A549 (cell line): Measurements from ENCODE around the gene PDCD2L. TPM values are rescaled to one million over a fixed set of nuclear protein-coding genes. Genes with fewer than 3 reads are reported as not detected.
A peak's percentile ranks its signal among the peaks of the same experiment; 100 is the strongest.

Source experiments
- ATAC-seq, 2 experiments: fragments of 200-7000 bp in 1 of 2; fragments of >200 bp in 1 of 2; cut with Nextera tagmentation in 1 of 2; cut with Tn5 transposase in 1 of 2; 3 replicates each; pipeline versions ENCODE4 v1.8.0 to v1.9.1; 2018 to 2020; ENCODE audit warnings: mild to moderate bottlenecking in 1 of 2, moderate library complexity in 1 of 2
- CTCF ChIA-PET: fragments of 300-600 bp; sonication (Branson Sonifier 250); formaldehyde crosslinking; extraction: SDS; loops from one replicate; lab custom pipeline; 2021; ENCODE audit warnings: antibody characterized with exemption, inconsistent platforms; lab: Yijun Ruan, JAX
- POLR2A ChIA-PET: fragments of 350-600 bp; formaldehyde crosslinking; extraction: SDS; loops from one replicate; lab custom pipeline; 2021; ENCODE audit warnings: antibody characterized with exemption, inconsistent platforms; lab: Yijun Ruan, JAX
- DNase-seq, 2 experiments: peaks; one replicate each; pipeline versions ENCODE4 v3.0.0 to v3.0.0-alpha.2; 2011 to 2016; ENCODE audit warnings: low read depth in 1 of 2, low spot score in 1 of 2
- FAIRE-seq: peaks from 2 replicates; lab custom pipeline; 2011; peaks lifted over from hg19 to GRCh38; lab: Jason Lieb, UNC
- H3K27ac ChIP-seq, 2 experiments: fragments of >200 bp; sonication (Bioruptor Twin); formaldehyde crosslinking; 3 replicates each; pipeline ENCODE4 v1.5.1; 2016 to 2017
- H3K4me1 ChIP-seq: fragments of >200 bp; sonication (Bioruptor Twin); formaldehyde crosslinking; 3 replicates; pipeline ENCODE4 v1.6.1; 2016
- H3K4me2 ChIP-seq: fragments of >200 bp; sonication (Bioruptor Twin); formaldehyde crosslinking; 3 replicates; pipeline ENCODE4 v1.6.1; 2016
- H3K4me3 ChIP-seq: fragments of >200 bp; sonication (Bioruptor Twin); formaldehyde crosslinking; 3 replicates; pipeline ENCODE4 v1.5.1; 2016
- H3K9me3 ChIP-seq: fragments of >200 bp; sonication (Bioruptor Twin); formaldehyde crosslinking; 3 replicates; pipeline ENCODE4 v1.6.1; 2016
- BCL3 ChIP-seq: fragments of >200 bp; sonication (Bioruptor Twin); formaldehyde crosslinking; IDR thresholded peaks from 3 replicates; pipeline ENCODE4 v1.6.1; 2016
- CEBPB ChIP-seq, 2 experiments: fragments of >200 bp in 1 of 2; sonication (Bioruptor Twin) in 1 of 2; formaldehyde crosslinking in 1 of 2; IDR thresholded peaks; 2 replicates each; pipeline ENCODE4 v1.6.1; 2012 to 2016
- EP300 ChIP-seq, 2 experiments: fragments of >200 bp; sonication (Bioruptor Twin); formaldehyde crosslinking; IDR thresholded peaks; 2 replicates in 1 of 2; 3 replicates in 1 of 2; pipeline ENCODE4 v1.6.1; 2016 to 2017
- FOSL2 ChIP-seq, 2 experiments: fragments of 450-650 bp in 1 of 2; fragments of >200 bp in 1 of 2; sonication (Bioruptor Twin) in 1 of 2; formaldehyde crosslinking; IDR thresholded peaks; 2 replicates each; pipeline versions ENCODE4 v1.5.0 to v1.6.1; 2016 to 2020; ENCODE audit warnings: mild to moderate bottlenecking in 1 of 2, moderate library complexity in 1 of 2
- FOXS1 ChIP-seq: fragments of 250-450 bp; sonication (Bioruptor Pico); IDR thresholded peaks from 2 replicates; pipeline ENCODE4 v1.5.0; 2020; ENCODE audit warnings: mild to moderate bottlenecking, moderate library complexity
- JUNB ChIP-seq: fragments of >200 bp; sonication (Bioruptor Twin); formaldehyde crosslinking; IDR thresholded peaks from 2 replicates; pipeline ENCODE4 v1.6.1; 2016
- KDM5A ChIP-seq: fragments of 200-600 bp; sonication (generic); IDR thresholded peaks from 2 replicates; pipeline ENCODE4 v1.6.1; 2016; ENCODE audit warnings: antibody characterized with exemption, mild to moderate bottlenecking
- MAZ ChIP-seq: fragments of 150-350 bp; IDR thresholded peaks from 2 replicates; pipeline ENCODE4 v1.6.1; 2014; ENCODE audit warnings: antibody characterized with exemption, low read depth, low read length, borderline replicate concordance
- NPAS2 ChIP-seq: fragments of 250-450 bp; sonication (Bioruptor Pico); IDR thresholded peaks from 2 replicates; pipeline ENCODE4 v1.8.0; 2022; ENCODE audit warnings: mild to moderate bottlenecking, moderate library complexity, borderline replicate concordance
- NR3C1 ChIP-seq: fragments of >200 bp; sonication (Bioruptor Twin); formaldehyde crosslinking; IDR thresholded peaks from 3 replicates; pipeline ENCODE4 v1.6.1; 2017
- POLR2A ChIP-seq: IDR thresholded peaks from 2 replicates; pipeline ENCODE4 v1.6.1; 2012; ENCODE audit warnings: mild to moderate bottlenecking, low read length
- POLR2AphosphoS2 ChIP-seq: conservative IDR thresholded peaks from 2 replicates; pipeline ENCODE4 v1.6.1; 2012; ENCODE audit warnings: low read length, improper control_type of control experiment, inconsistent platforms
- ZFP36 ChIP-seq: fragments of 450-650 bp; IDR thresholded peaks from 2 replicates; pipeline ENCODE4 v1.6.1; 2014; ENCODE audit warnings: borderline replicate concordance; ENCODE audit not compliant: partially characterized antibody
- ZSCAN20 ChIP-seq: fragments of 250-450 bp; sonication (Bioruptor Pico); IDR thresholded peaks from 2 replicates; pipeline ENCODE4 v1.8.0; 2022; ENCODE audit warnings: mild to moderate bottlenecking, moderate library complexity
- WGBS: methylation state at CpG from one replicate; pipeline ENCODE4 v1.1.6; 2017; ENCODE audit errors: missing lambda C conversion rate; 5-methylcytosine and 5-hydroxymethylcytosine counted together
- polyA plus RNA-seq, 4 experiments: library from polyadenylated mRNA; depleted of rRNA in 3 of 4; stranded (reverse); fragments of >200 nt; fragmentation: RNase III in 1 of 4; extraction: RNeasy Plus Mini Kit Qiagen cat#74134 plus additional on column Dnase treatment in 1 of 4; gene quantifications; 2 replicates in 3 of 4; 3 replicates in 1 of 4; pipeline ENCODE4 v1.2.3, GENCODE V29; 2011 to 2017
- TF ChIP-seq, protein P1 (sequence below): fragments of 250-450 bp; sonication (Bioruptor Pico); IDR thresholded peaks from 2 replicates; pipeline ENCODE4 v1.5.0; 2021; ENCODE audit warnings: mild to moderate bottlenecking, moderate library complexity, borderline replicate concordance

The PDCD2L gene
- polyA plus RNA-seq, 2 of the 4 experiments (the other 2 are of a cell fraction): 31.5 to 68.9 TPM

DNA sequence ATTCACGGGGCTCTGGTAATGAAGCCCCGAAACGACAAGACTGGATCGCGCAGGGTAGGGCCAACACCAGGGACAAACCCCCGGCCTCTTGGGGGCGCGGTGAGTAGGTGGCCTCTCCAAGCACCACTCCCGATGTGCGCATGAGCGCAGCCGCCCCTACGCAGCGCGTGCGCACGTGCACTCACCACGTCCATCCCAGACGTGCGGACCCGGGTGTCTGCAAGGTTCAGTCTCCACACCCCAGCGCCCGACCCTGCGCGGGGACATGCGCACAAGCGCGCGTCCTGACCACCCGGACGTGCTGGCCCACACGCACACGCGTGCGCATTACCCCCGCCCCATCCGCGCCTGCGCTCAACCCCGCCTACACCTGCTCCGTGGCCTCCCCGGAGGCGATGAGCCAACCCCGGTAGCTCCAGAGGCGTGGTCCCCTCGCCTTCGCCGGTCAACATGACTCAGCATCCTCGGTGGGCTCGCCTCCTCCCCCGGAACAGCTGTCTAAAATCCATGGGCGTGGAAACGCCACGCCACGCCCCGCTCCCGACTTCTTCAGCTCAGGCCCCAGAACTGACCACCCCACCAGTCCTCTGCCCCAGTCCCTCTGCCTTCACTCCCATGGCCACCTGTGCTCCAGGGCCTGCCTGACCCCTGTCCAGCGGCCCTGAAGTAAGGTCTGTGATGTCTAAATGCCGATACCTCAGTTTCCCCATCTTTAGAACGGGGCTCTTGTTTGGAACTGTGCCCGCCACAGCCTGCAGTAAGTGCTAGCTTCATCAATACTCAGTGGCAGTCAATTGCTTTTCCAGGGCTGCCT lies 44.9 kb upstream of the PDCD2L start (continued):
- no peak for TF ChIP-seq CEBPB (IDR thresholded peaks at IDR 0.05)
- peak in 1 of 2 experiments; percentile 52; a peak in 1 of 5 replicates for TF ChIP-seq EP300 (IDR thresholded peaks at IDR 0.05)
- TF ChIP-seq, protein P1, sequence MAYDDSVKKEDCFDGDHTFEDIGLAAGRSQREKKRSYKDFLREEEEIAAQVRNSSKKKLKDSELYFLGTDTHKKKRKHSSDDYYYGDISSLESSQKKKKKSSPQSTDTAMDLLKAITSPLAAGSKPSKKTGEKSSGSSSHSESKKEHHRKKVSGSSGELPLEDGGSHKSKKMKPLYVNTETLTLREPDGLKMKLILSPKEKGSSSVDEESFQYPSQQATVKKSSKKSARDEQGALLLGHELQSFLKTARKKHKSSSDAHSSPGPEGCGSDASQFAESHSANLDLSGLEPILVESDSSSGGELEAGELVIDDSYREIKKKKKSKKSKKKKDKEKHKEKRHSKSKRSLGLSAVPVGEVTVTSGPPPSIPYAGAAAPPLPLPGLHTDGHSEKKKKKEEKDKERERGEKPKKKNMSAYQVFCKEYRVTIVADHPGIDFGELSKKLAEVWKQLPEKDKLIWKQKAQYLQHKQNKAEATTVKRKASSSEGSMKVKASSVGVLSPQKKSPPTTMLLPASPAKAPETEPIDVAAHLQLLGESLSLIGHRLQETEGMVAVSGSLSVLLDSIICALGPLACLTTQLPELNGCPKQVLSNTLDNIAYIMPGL (CRISPR knock-in tag): no peak
- no peak; the same call in 1 of the 2 replicates for TF ChIP-seq FOXS1 (CRISPR knock-in tag)
- TF ChIP-seq NR3C1: no peak
- peak; percentile 68; the same call in 1 of the 2 replicates for TF ChIP-seq NPAS2 (CRISPR knock-in tag)
- no peak for TF ChIP-seq ZFP36
- TF ChIP-seq ZSCAN20 (CRISPR knock-in tag): no peak
- TF ChIP-seq FOSL2 (IDR thresholded peaks at IDR 0.05): no peak
- TF ChIP-seq FOSL2 (CRISPR knock-in tag; IDR thresholded peaks at IDR 0.05): peak; percentile 92
- no peak for TF ChIP-seq KDM5A

GRCh38 chr19:34359954-34360315 lies 44.3 kb upstream of the PDCD2L start:
- DNase-seq (no peak), FAIRE-seq (no peak), ATAC-seq (peak; percentile 2 to 3; a peak in 4 of 6 replicates)
- 84% methylated on average over 7 of the region's 7 CpGs for WGBS
- Histone ChIP-seq H3K4me3 (peak overlapping the region; percentile 47), H3K4me1 (peaks cover 23% of the 10 kb centered on the region), H3K27ac (peak overlapping the region; percentile 90 to 92), H3K4me2 (peak overlapping the region; percentile 86), H3K9me3 (no peaks in the 10 kb centered on the region)
- ChIA-PET POLR2A (interaction anchor here (0.6 to 2.1 kb wide), 10 partner anchors 9 to 1057 kb away, joined by 3 to 10 read pairs (median 4); partner anchors contain the start of genes CEBPA and UBA2), CTCF (interaction anchor here (0.6 to 18.3 kb wide), 20 partner anchors 9 to 954 kb away, joined by 3 to 348 read pairs (median 4); no protein-coding TSS in a partner anchor)
- TF ChIP-seq BCL3: 0 out of 3 replicates have a peak, but pooled peaks have one; percentile 2
- TF ChIP-seq MAZ: no peak
- peak; percentile 18; the same call in 1 of the 2 replicates for TF ChIP-seq POLR2A

GRCh38 chr19:34360354-34360909 lies 43.8 kb upstream of the PDCD2L start:
- ChIA-PET CTCF (interaction anchor here (0.8 to 18.3 kb wide), 7 partner anchors 9 to 70 kb away, joined by 3 to 348 read pairs (median 4); no protein-coding TSS in a partner anchor), POLR2A (interaction anchor here (1.1 to 1.2 kb wide), 2 partner anchors 8 to 75 kb away, joined by 3 to 9 read pairs; no protein-coding TSS in a partner anchor)
- 96% methylated on average over 9 of the region's 9 CpGs for WGBS
- FAIRE-seq (no peak), DNase-seq (no peak), ATAC-seq (no peak)
- TF ChIP-seq JUNB: 0 out of 2 replicates have a peak, but pooled peaks have one; percentile 22
- TF ChIP-seq KDM5A: no peak
- Histone ChIP-seq H3K4me2 (peak overlapping the region; percentile 86), H3K4me1 (peaks cover 23% of the 10 kb centered on the region), H3K9me3 (no peaks in the 10 kb centered on the region), H3K4me3 (no peak overlapping the region), H3K27ac (peak overlapping the region; percentile 90 to 92)

DNA sequence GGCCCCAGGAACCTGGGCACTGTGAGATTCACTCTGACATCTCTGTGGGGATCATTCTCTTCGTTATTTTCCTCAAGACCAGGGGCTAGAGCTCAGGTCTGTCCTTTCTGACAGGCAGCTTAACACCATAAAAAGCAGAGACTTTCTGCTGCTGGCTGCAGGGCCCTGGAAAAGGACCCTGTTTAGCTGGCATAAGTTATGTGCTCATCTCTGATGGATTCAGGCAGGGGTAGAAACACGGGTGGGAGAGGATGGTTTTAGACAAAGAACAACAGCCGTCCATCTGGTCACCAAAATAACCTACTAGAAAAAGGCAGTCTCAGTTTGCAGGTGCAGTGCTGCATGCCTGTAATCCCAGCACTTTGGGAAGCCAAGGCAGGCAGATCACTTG lies 41.5 kb upstream of the PDCD2L start:
- TF ChIP-seq POLR2AphosphoS2 (no peak), EP300 (IDR thresholded peaks at IDR 0.05) (no peak), NPAS2 (CRISPR knock-in tag) (no peak)
- POLR2A ChIA-PET: no interaction called here
- no peak overlapping the region for H3K4me3 ChIP-seq
- H3K4me1 ChIP-seq: peaks cover 41% of the 10 kb centered on the region
- no peak overlapping the region for H3K4me2 ChIP-seq
- ATAC-seq (no peak), DNase-seq (no peak), FAIRE-seq (no peak)
- peak overlapping the region; percentile 23 to 49; a peak in 4 of 6 replicates for H3K27ac ChIP-seq
- CTCF ChIA-PET: interaction anchor here (0.6 to 1.8 kb wide), 6 partner anchors 9 to 67 kb away, joined by 3 to 8 read pairs (median 4); no protein-coding TSS in a partner anchor
- WGBS: 69% methylated on average over 3 of the region's 3 CpGs
- no peaks in the 10 kb centered on the region for H3K9me3 ChIP-seq
